Measurements from ENCODE around the gene GALNT5.

Gene GALNT5

GRCh38 chr2:157362627-157363026, 105.1 kb downstream of the GALNT5 start:
- DNase-seq (ENCODE audit: extremely low read depth in 1 of 2, low read depth in 1 of 2): no peak

- DNase-seq (ENCODE audit: extremely low read depth in 1 of 2, low read depth in 1 of 2): no peak
These were observed 106.2 kb downstream of the GALNT5 start for GRCh38 chr2:157363612-157364101.

All from activated CD8-positive, alpha-beta memory T cell treated with anti-CD3 and anti-CD28 coated beads for 1 hour (primary cell).